ENCODE results near the gene PKDCC.
A peak's percentile ranks its signal among the peaks of the same experiment; 100 is the strongest.
"Not testable (repeated sequence)": the region's sequence is repeated elsewhere in the genome, so short reads cannot be mapped to it uniquely, and the experiment has no call there.

The PKDCC gene

GRCh38 chr2:42065753-42066152 is 17.9 kb downstream of the PKDCC start:
- DNase-seq, result not testable (repeated sequence)

- not testable (repeated sequence) for DNase-seq
Observed at GRCh38 chr2:42067001-42067400, 19.2 kb downstream of the PKDCC start.

- DNase-seq, result no peak
Observed at GRCh38 chr2:42067521-42067920, 19.7 kb downstream of the PKDCC start.

GRCh38 chr2:42068571-42069178 is 20.9 kb downstream of the PKDCC start:
- DNase-seq, result no peak

GRCh38 chr2:42069568-42069967 is 21.7 kb downstream of the PKDCC start:
- no peak for DNase-seq

GRCh38 chr2:42071791-42072190 is 24.0 kb downstream of the PKDCC start:
- DNase-seq, result no peak

GRCh38 chr2:42072349-42073118 is 24.7 kb downstream of the PKDCC start:
- no peak for DNase-seq

GRCh38 chr2:42073739-42074503 is 26.1 kb downstream of the PKDCC start:
- no peak for DNase-seq

GRCh38 chr2:42074661-42075060 is 26.8 kb downstream of the PKDCC start:
- DNase-seq, result no peak

GRCh38 chr2:42076357-42077225 is 28.8 kb downstream of the PKDCC start:
- DNase-seq, result no peak

GRCh38 chr2:42077343-42077742 is 29.5 kb downstream of the PKDCC start:
- no peak for DNase-seq

- no peak for DNase-seq
Observed at GRCh38 chr2:42079737-42080287, 32.0 kb downstream of the PKDCC start.

- not testable (repeated sequence) for DNase-seq
Observed at GRCh38 chr2:42081151-42081550, 33.3 kb downstream of the PKDCC start.

GRCh38 chr2:42082016-42082415 is 34.2 kb downstream of the PKDCC start:
- DNase-seq, result no peak

GRCh38 chr2:42084231-42084671 is 36.4 kb downstream of the PKDCC start:
- no peak for DNase-seq

- not testable (repeated sequence) for DNase-seq
Observed at GRCh38 chr2:42085070-42085469, 37.2 kb downstream of the PKDCC start.

GRCh38 chr2:42085706-42086487 is 38.1 kb downstream of the PKDCC start:
- DNase-seq, result no peak

GRCh38 chr2:42086500-42086953 is 38.7 kb downstream of the PKDCC start:
- peak in 1 of 5 donors; percentile 54 for DNase-seq

GRCh38 chr2:42087137-42087856 is 39.5 kb downstream of the PKDCC start:
- DNase-seq, result no peak

- DNase-seq, result no peak
Observed at GRCh38 chr2:42087857-42088195, 40.0 kb downstream of the PKDCC start.
